GM18520 (cell line): Measurements from ENCODE around the gene C12orf57.

Experiments
- ATAC-seq: cut with Tn5 transposase; IDR thresholded peaks from one replicate; pipeline ENCODE4 v1.9.1; 2021; ENCODE audit not compliant: unreplicated experiment

C12orf57 gene

DNA sequence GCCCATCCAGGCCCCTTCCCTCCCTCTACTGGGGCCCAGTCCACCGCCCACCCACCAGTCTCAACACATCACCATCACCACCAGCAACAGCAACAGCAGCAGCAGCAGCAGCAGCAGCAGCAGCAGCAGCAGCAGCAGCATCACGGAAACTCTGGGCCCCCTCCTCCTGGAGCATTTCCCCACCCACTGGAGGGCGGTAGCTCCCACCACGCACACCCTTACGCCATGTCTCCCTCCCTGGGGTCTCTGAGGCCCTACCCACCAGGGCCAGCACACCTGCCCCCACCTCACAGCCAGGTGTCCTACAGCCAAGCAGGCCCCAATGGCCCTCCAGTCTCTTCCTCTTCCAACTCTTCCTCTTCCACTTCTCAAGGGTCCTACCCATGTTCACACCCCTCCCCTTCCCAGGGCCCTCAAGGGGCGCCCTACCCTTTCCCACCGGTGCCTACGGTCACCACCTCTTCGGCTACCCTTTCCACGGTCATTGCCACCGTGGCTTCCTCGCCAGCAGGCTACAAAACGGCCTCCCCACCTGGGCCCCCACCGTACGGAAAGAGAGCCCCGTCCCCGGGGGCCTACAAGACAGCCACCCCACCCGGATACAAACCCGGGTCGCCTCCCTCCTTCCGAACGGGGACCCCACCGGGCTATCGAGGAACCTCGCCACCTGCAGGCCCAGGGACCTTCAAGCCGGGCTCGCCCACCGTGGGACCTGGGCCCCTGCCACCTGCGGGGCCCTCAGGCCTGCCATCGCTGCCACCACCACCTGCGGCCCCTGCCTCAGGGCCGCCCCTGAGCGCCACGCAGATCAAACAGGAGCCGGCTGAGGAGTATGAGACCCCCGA, 7.0 kb upstream of the C12orf57 start:
- no peak for ATAC-seq

DNA sequence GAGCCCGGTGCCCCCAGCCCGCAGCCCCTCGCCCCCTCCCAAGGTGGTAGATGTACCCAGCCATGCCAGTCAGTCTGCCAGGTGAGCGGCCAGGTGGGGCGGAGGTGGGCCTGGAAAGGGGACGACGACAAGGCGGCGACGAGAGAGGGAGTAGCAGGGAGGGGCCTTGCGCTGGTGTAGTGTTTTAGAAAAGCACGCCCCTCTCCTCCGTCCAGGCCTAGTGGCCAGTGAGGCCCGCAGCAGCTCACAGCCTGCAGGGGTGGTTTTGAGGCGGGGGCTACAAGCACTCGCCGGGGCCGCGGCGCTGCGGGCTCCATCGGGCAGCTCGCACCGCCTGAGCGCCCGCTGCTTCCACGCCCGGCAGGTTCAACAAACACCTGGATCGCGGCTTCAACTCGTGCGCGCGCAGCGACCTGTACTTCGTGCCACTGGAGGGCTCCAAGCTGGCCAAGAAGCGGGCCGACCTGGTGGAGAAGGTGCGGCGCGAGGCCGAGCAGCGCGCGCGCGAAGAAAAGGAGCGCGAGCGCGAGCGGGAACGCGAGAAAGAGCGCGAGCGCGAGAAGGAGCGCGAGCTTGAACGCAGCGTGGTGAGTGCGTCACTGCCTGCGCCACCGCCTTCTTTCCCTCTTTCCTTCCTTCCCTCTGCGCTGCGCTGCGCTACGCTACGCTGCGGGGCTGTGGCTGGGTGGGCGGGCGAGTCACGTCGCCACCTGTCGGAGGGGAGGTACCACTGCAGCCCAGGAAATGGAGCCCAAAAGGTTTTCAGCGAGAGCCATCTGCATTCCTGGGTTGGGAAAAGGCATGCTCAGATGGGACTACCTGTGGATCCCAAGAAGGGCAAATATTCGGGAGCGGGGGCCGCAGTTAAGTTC, 6.1 kb upstream of the C12orf57 start:
- peak; percentile 92 for ATAC-seq

DNA sequence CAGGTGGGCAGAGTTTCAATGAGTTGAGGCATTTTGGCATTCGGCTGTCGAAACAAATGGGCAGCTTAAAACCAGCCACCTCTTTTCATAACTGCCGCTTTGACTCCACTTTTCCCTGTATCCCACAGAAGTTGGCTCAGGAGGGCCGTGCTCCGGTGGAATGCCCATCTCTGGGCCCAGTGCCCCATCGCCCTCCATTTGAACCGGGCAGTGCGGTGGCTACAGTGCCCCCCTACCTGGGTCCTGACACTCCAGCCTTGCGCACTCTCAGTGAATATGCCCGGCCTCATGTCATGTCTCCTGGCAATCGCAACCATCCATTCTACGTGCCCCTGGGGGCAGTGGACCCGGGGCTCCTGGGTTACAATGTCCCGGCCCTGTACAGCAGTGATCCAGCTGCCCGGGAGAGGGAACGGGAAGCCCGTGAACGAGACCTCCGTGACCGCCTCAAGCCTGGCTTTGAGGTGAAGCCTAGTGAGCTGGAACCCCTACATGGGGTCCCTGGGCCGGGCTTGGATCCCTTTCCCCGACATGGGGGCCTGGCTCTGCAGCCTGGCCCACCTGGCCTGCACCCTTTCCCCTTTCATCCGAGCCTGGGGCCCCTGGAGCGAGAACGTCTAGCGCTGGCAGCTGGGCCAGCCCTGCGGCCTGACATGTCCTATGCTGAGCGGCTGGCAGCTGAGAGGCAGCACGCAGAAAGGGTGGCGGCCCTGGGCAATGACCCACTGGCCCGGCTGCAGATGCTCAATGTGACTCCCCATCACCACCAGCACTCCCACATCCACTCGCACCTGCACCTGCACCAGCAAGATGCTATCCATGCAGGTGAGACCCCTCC, 5.2 kb upstream of the C12orf57 start:
- ATAC-seq: no peak

DNA sequence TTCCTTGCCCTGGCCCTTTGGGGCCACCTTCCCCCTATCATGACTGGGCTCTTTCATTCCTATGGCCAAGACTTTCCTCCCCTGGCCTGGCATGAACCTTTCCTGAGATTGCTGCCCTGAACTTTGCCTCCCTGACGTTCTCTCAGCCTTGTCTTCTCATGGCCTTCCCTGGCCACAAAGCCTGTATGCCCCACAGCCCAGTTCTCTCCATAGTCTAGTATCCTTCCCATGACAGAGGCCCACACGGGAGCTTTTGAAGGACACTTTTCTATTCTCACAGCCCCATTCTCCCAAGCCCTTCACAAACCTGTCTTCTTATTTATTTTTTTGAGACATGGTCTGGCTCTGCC, 4.7 kb upstream of the C12orf57 start:
- no peak for ATAC-seq

DNA sequence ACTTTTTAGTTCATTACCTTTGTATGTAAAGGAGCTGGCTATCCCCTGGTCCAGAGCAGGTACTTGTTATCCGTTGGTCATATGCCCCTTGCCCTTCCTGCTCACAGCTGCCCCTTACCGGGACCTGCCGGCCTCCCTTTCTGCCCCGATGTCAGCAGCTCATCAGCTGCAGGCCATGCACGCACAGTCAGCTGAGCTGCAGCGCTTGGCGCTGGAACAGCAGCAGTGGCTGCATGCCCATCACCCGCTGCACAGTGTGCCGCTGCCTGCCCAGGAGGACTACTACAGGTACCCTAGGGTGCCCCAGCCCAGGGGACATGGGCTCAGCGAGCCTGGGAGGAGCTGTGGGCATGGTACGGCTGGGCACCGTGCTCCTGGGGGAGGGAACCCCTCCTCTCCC, 2.6 kb upstream of the C12orf57 start:
- no peak for ATAC-seq

DNA sequence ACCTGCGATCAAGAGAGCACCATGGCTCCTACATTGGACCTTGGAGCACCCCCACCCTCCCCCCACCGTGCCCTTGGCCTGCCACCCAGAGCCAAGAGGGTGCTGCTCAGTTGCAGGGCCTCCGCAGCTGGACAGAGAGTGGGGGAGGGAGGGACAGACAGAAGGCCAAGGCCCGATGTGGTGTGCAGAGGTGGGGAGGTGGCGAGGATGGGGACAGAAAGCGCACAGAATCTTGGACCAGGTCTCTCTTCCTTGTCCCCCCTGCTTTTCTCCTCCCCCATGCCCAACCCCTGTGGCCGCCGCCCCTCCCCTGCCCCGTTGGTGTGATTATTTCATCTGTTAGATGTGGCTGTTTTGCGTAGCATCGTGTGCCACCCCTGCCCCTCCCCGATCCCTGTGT, 2.0 kb upstream of the C12orf57 start:
- ATAC-seq: no peak

DNA sequence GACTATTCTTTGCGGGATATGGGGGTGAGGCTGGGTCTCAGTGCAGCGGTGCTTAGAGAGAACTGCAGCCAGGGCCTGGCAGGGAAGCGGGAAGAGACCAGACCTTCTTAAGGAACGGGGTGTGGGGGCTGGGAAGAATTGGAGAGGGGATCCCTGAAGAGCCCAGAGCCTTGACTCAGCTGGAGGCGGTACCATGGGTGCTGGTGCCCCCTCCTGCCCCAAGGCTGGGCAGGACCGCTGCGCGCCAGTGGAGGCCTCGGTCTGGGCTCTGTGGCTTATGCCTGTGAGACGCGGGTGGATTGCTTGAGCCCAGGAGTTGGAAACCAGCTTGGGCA, 1.5 kb upstream of the C12orf57 start:
- no peak for ATAC-seq

DNA sequence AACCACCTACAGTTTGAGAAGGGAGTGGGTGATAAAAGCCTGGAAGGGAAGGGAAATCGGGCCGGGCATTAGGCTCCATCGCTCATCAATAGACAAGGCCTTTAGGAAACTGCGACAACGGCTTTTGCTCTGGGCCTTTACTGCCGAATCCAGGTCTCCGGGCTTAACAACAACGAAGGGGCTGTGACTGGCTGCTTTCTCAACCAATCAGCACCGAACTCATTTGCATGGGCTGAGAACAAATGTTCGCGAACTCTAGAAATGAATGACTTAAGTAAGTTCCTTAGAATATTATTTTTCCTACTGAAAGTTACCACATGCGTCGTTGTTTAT, 467 bp upstream of the C12orf57 start:
- ATAC-seq: peak; percentile 2

DNA sequence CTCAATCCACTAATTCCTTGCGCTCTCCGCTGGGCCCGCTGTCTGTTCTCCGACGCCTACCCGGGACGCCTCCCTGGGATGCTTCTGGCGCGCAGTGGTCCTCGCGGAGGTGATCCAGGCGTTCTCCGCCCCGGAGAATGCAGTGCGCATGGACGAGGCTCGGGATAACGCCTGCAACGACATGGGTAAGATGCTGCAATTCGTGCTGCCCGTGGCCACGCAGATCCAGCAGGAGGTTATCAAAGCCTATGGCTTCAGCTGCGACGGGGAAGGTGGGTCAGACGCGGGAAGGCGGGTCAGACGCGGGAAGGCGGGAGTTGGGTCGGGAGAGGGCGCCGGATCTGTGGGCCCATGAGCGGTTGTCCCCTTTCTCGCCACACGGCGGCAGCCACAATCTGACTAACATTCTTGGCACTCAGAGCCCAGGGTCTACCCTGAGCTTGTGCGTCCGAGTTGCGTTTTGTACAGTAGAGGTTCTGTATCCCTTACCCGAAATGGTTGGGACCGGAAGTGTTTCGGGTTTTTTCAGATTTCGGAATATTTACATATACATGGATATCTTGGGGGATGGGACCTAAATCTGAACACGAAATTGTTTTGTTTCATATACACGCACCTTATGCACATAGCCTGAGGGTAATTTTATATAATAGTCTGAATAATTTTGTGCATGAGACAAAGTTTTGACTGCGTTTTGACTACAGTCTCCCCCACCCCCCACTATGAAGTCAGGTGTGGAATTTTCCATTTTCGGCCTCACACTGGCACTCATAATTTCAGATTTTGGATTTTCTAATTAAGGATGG, 762 bp downstream of the C12orf57 start:
- peak; percentile 28 for ATAC-seq

DNA sequence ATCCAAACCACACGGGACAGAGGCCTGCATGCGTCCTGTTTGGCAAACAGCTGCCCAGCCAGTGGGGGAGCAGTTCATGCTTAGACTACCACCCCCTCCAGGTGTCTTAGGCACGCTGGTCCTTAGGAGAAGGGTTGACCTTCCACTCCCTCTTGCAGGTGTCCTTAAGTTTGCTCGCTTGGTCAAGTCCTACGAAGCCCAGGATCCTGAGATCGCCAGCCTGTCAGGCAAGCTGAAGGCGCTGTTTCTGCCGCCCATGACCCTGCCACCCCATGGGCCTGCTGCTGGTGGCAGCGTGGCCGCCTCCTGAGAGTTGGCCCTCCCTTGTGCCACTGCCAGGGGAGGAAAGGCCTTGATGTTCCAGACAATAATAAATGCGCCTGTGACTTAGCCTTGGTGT, 1.8 kb downstream of the C12orf57 start:
- ATAC-seq: no peak

DNA sequence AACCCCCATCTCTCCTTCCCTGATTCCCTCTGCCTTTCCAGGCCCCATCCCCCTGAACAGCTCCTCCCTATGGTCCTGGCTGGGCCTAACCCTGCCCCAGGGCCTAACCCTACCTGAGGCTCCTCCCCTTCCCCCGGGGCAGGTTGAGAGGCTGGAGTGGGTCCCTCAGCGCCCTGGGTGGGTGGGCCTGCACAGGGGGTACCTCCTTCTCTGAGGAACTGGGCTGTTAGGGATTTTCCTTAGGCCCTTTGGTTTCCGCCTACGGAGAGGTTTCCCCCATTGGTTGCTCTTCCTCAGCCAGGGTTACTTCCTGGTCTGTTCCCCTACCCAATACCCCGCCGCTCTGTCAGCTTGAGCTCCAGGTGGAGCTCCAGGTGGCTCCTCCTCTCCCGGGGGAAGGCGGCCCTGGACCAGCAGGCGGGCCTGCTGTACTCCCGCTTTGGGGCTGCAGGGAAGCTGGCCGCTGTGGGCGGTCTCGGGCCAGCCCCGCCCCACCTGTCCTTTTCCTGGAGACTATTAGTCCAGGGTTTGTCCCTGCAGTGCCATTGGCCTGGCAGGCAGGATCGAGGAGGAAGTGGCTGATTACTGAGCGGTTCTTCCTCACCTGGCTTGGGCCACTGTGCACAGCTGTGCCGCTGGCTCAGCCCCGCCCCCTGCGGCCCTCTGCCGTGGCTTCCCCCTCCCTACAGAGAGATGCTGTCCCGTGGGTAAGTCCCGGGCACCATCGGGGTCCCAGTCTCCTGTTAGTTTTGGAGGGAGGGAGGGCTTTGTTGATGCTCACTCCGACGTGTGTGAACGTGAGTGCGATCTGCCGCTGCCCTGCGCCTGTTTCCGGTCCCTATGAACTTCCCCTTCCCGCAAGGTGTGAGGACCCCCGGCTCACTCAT, 2.5 kb downstream of the C12orf57 start:
- no peak for ATAC-seq

DNA sequence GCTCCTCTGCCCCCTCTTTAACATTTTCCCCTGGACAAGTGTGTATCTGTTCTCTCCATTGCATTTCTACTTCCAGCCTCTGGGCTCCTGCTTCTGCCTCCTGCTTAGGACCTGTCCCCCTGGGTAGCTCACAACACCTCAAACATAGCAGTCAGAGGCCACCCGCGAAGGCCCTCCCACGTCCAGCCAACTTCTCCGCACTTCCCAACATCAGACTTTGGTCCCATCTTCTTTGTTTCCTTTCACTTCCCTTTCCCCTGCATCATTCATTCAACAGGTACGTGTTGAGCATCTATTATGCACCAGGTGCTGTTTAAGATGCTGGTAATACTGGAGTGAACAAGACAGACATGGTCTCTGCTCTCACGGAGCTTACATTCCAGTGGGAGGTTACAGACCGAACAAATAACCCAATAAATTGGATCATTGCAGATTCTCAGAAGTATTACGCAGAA, 3.1 kb downstream of the C12orf57 start:
- ATAC-seq: no peak

DNA sequence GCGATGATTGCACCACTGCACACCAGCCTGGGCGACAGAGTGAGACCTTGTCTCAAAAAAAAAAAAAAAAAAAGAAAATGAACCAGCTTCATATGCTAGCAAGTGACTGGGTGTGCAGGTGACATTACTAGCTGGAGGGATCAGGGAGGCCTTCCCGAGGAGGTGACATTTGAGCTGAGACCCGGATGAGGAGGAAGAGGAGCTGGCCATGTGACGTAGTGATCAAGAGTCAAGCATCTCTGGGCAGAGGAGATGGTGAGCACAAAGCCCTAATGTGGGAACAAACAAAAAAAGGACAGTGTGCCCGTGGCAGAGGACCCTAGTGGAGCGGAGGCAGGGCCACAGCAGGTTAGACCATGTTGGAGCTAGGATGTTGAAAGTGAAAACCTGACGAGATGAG, 3.8 kb downstream of the C12orf57 start:
- no peak for ATAC-seq

DNA sequence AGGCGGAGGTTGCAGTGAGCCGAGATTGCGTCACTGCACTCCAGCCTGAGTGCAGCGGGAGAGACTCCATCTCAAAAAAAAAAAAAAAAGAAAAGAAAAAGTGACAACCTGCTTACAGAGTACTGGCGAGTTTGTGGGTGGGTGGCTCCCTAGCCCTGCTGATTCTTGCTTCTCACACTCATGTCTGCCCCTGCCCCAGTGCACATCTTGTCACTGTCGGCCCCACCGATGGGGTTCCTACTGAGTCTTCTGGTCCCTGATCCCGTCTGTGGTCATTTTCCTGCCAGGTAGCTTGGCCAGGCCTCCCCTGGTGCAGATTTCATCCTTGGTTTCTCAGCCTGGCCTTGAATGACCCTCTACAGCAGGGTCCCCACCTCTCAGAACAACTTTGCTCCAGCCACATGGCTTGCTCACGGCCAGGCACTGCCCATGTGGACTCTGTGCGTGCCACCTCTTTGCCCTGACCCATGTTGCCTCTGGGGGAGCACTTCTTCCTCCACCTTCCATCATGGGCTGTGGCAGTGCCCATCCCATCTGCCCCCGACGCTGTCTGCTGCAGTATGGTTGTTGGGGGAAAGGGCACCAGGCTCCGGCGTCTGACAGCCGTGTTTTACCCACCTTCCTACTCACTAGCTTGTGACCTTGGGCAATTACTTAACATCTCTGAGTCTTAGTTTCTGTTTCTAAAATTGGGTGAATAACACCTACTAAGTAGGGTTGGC, 5.2 kb downstream of the C12orf57 start:
- ATAC-seq: no peak

DNA sequence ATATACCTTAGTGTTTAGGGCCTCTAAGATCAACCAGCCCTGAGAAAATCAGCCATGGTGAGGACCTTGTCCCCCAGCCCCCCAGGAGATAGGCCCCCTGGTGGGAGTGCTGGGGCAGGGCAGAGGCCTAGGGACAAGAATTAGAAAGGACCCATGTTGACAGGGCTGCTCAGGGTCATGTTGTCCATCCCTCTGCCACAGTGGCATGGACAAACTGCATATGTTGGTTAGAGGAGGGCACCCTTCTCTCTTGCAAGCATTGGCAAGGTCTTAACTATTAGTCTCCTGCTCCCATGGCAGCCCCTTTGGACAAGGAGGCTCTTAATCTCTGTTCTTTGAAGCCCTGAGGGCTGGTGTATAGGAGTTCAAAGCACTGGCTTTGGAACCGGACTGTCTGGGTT, 6.6 kb downstream of the C12orf57 start:
- ATAC-seq: no peak

DNA sequence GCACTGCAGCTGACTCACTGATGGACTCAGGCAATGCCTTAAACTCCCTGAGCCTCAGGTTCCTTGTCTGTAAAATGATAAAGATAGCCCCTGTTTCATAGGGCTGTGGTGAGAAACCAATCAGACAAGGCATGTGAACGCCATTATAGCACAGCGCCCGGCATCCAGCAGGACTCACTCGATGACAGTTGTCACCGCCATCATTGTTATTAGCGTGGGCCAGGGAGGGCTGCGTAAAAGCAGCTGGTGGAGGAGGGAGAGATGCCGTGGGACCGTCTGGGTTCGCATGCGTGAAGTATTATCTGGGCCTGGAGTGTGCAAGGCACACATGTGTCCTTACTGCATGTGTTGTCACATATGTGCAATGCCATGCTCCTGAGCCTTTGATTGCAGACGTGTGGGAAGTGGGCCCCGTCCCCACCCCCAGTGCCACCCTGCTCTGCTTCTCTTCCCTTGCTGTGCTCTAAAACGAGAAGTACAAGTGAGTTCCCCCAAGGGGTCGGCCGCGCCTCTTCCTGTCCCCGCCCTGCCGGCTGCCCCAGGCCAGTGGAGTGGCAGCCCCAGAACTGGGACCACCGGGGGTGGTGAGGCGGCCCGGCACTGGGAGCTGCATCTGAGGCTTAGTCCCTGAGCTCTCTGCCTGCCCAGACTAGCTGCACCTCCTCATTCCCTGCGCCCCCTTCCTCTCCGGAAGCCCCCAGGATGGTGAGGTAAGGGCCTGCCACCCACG, 7.2 kb downstream of the C12orf57 start, which contains the start of gene PTPN6:
PTPN6 (plus strand) TSS at position 546 of the 730 bp plus-strand sequence; CDS start at position 703, 157 bp downstream.
- no peak for ATAC-seq

DNA sequence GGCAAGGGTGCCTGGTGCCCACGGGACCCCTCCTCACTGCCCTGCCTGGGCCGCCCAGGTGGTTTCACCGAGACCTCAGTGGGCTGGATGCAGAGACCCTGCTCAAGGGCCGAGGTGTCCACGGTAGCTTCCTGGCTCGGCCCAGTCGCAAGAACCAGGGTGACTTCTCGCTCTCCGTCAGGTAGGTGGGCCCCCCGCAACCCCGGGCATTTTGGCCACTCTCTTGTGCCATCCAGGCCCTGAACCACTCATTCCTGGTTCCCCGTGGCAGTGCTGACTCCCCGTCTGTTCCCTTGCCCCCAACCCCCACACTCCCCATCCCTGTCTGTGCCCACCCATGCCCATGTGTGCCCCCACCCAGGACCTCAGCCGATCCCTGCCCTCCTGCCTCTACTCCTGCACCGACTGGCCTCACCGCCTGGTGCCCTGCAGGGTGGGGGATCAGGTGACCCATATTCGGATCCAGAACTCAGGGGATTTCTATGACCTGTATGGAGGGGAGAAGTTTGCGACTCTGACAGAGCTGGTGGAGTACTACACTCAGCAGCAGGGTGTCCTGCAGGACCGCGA, 7.8 kb downstream of the C12orf57 start:
- no peak for ATAC-seq
